ENCODE results near the gene TPCN1.

Gene TPCN1

GRCh38 chr12:113257564-113257963, 36.3 kb downstream of the TPCN1 start:
- no peak for DNase-seq (ENCODE audit: low read depth in 2 of 3, low spot score in 2 of 3)

DNA sequence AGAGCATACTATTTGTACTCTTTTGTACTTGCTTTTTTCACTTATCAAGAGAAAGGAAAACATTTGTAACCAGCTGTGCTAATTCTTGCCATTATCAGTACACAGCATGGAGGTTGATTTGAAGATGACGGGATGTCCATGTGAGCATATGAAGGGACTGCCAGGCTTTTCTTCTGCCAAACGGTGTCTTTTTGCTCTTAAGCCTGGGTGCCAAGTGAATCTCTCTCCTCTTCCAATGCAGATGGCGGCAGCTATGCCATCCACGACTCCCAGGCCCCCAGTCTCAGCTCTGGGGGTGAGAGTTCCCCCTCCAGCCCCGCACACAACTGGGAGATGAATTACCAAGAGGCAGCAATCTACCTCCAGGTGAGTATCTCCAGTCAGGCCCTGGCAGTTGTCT, 38.9 kb downstream of the TPCN1 start:
- DNase-seq (ENCODE audit: low read depth in 2 of 3, low spot score in 2 of 3): no peak

GRCh38 chr12:113260636-113261300, 39.5 kb downstream of the TPCN1 start:
- DNase-seq (ENCODE audit: low read depth in 2 of 3, low spot score in 2 of 3): no peak

GRCh38 chr12:113261847-113262470, 40.7 kb downstream of the TPCN1 start:
- DNase-seq (ENCODE audit: low read depth in 2 of 3, low spot score in 2 of 3): no peak

DNA sequence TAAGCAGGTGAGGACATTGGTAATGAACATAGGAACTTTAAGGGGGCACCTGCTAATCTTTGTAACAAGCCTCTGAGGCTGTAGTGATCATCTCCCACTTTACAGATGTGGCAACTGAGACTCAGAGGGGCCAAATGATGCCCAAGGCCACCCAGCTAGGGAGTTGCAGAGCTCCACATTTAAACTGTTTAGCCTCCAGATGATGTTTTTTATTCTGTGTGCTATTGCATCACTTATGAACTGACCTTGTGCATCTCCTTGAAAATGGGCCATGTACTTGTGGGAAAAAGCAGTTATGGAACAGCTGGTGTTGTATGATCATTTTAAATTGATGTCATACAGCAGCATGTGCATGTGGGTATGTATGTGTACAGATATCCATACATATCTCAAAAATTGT, 41.4 kb downstream of the TPCN1 start:
- no peak for DNase-seq (ENCODE audit: low read depth in 2 of 3, low spot score in 2 of 3)

- no peak for DNase-seq (ENCODE audit: low read depth in 2 of 3, low spot score in 2 of 3)
Observed at GRCh38 chr12:113263431-113263963, 42.2 kb downstream of the TPCN1 start.

DNA sequence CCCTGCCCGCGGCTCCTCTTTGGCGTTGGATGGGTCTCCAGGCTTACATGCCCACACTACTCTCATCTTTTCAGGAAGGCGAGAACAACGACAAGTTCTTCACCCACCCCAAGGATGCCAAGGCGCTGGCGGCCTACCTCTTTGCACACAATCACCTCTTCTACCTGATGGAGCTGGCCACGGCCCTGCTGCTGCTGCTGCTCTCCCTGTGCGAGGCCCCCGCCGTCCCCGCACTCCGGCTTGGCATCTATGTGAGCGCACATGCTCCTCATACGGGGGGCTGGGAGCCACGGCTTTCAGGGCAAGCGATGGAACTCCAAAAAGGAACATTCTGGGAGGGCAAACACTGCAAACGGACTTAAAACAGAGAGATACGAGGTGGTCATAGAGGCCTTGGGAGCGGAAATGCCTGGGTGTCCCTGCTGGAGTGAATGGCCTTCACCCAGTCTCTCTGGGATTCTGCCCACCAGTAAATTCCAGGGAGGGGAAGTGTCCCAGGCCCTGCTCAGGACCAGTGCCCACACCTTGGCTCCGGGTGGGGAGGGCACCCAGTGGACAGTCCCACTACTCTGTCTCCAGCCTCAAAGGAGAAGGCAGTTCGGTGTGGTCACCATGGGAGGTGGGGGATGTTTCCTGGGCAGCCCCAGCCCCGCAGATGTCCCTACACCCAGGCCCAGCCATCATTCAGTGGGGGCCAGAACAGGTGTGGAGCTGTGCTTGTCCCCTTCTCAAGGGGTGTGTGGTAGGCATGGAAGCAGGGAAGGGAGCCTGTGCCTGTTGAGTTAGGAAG, 45.0 kb downstream of the TPCN1 start:
- no peak for DNase-seq (ENCODE audit: low read depth in 2 of 3, low spot score in 2 of 3)

DNA sequence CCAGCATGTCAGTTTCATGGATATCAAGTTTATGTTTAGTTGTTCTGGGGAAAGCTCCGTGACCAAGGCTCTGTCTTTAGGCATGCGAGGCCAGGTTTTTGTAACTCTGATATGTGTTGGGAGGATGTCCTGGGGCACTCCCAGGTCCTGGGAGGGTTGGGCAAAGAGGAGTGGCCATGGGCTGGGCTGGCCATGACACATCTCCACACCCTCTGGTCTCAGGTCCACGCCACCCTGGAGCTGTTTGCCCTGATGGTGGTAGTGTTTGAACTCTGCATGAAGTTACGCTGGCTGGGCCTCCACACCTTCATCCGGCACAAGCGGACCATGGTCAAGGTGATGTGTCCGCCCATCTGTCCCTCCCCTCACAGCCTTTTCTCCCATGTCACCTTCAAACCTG, 46.4 kb downstream of the TPCN1 start:
- no peak for DNase-seq (ENCODE audit: low read depth in 2 of 3, low spot score in 2 of 3)

- DNase-seq (ENCODE audit: low read depth in 2 of 3, low spot score in 2 of 3): no peak
Observed at GRCh38 chr12:113268136-113268535, 46.9 kb downstream of the TPCN1 start.

- no peak for DNase-seq (ENCODE audit: low read depth in 2 of 3, low spot score in 2 of 3)
Observed at GRCh38 chr12:113268621-113269020, 47.4 kb downstream of the TPCN1 start.

GRCh38 chr12:113269257-113269943, 48.1 kb downstream of the TPCN1 start:
- DNase-seq (ENCODE audit: low read depth in 2 of 3, low spot score in 2 of 3): no peak

DNA sequence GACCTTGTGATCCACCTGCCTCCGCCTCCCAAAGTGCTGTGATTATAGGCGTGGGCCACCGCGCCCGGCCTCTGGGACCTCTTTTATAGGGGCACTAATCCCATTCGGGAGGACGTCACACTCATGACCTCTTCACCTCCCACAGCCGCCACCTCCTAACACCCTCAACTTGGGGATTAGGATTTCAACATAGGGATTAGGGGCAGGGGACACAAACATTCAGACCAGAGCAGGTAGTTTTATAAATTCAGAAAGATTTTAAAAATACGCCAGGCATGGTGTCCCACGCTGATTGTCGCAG, 49.4 kb downstream of the TPCN1 start:
- no peak for DNase-seq (ENCODE audit: low read depth in 2 of 3, low spot score in 2 of 3)

DNA sequence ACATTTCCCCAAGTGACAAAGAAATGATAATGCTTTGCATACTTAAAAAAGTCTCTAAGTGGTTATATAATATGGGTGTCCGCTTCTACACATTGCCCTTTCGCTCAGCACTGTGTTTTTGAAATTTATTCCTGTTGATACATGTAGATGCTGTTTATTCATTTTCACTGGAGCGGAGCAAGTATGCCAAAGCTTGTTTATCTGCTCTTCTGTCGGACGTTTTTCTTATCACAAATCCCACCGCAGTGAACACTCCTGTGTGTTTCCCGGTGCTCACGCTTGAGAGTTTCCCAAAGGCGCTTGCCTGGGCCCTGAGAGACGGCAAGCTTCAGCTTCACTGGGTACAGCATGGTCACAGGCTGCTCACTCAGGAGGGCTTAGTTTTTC, 50.2 kb downstream of the TPCN1 start:
- no peak for DNase-seq (ENCODE audit: low read depth in 2 of 3, low spot score in 2 of 3)

DNA sequence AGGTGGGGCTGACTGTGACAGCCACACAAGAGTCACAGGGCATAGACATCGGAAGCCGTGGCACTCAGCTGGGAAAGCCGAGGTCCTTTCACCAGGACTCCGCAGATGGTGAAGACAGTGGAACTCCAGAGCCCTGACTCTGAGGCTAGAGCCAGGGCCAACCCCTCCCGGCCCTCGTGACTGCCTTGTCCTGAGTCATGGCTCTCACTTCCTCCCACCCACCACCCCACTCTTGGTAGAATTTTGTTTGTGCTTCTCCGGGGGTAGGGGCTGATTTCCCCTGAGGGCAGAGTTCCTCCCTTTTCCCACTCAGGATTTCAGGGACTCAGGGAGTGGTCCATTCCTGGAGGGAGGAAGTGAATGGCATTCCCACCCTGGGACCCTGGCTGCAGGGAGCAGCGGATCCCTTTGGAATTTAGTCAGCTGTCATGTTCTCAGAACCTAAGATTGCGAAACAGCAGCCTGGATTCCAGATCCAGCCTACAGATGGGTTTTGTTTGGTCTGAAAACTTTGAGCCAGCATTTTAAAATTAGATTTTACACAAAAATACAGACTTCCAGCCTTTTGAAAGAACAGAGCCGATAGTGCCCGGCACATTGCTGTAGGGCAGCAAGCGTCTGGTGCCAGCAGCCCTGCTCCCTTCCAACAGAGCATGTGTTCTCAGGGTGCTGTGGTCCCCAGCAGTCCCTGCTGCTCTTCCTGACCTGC, 50.7 kb downstream of the TPCN1 start:
- DNase-seq (ENCODE audit: low read depth in 2 of 3, low spot score in 2 of 3): no peak

- no peak for DNase-seq (ENCODE audit: low read depth in 2 of 3, low spot score in 2 of 3)
Observed at GRCh38 chr12:113273053-113273725, 51.9 kb downstream of the TPCN1 start.

- no peak for DNase-seq (ENCODE audit: low read depth in 2 of 3, low spot score in 2 of 3)
Observed at GRCh38 chr12:113274848-113275247, 53.6 kb downstream of the TPCN1 start.

- DNase-seq (ENCODE audit: low read depth in 2 of 3, low spot score in 2 of 3): no peak
Observed at GRCh38 chr12:113276306-113276705, 55.0 kb downstream of the TPCN1 start.

GRCh38 chr12:113276946-113277500, 55.8 kb downstream of the TPCN1 start:
- no peak for DNase-seq (ENCODE audit: low read depth in 2 of 3, low spot score in 2 of 3)

GRCh38 chr12:113277511-113277910, 56.2 kb downstream of the TPCN1 start:
- DNase-seq (ENCODE audit: low read depth in 2 of 3, low spot score in 2 of 3): no peak

DNA sequence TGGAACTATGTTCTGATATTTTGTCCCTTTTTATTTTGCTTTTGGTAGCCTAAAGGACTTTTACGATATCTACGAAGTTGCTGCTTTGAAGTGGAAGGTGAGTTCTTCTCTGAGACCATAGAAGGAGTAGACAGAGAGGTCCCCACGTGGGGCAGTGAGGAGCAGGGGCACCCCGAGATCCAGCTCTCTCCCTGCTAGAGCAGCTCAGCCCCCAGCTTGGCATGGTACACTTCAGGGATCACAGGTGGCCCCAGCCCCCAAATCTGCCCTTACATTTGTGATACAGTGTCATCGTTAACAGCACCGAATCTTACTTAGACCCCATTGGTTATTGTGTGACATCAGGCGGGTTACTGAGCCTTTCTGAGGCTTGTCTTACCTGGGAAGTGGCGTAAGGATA, 56.9 kb downstream of the TPCN1 start:
- DNase-seq (ENCODE audit: low read depth in 2 of 3, low spot score in 2 of 3): no peak

All from activated CD8-positive, alpha-beta memory T cell treated with anti-CD3 and anti-CD28 coated beads for 48 hours (primary cell).